Putamen (tissue), 1 donor: Measurements from ENCODE around the gene METTL9.
"Not testable (repeated sequence)": the region's sequence is repeated elsewhere in the genome, so short reads cannot be mapped to it uniquely, and the experiment has no call there.

Source experiments
- DNase-seq: peaks from one replicate; pipeline ENCODE4 v3.0.0-alpha.2; 2016; ENCODE audit warnings: low spot score

The METTL9 gene

DNA sequence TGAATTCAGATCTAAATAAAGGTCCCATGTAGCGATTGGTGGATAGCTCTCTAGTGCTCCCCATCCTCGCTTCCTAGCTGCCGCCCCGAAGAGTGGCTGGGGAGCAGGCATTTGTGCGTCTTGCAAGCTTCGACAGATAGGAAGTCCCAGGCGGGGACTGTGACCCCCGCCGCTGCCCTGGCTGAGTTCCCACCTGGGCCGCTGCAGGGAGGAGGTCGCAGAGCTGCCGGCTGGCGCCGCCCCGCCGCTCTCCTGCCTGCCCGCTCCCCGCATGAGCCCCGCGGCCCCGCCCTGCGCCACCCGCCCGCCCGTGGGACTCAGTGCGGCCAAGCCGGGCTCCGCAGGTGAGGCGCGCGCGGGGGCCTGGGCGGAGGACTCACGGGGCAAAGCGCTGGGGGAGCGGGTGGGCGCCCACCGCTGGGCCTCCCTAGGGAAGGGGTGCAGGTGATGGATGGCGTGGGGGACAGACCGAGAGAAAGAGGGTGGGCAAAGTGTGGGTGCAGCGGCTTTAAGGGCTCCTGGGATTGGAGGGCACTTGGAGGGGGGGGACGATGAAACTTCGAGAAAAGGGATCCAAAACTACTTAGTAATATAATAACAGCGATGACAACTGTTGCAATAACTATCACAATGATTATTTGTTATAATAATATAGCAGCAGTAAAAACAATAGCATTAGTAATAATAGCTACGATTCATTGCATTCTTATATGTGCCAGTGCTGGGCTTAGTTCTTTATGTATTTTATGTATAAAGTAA is 64.7 kb downstream of the METTL9 start, which contains the start of gene OTOA:
OTOA (plus strand) TSS at position 80 of the 759 bp plus-strand sequence. CDS start 14,547 bp downstream, outside the sequence.
- no peak for DNase-seq

DNA sequence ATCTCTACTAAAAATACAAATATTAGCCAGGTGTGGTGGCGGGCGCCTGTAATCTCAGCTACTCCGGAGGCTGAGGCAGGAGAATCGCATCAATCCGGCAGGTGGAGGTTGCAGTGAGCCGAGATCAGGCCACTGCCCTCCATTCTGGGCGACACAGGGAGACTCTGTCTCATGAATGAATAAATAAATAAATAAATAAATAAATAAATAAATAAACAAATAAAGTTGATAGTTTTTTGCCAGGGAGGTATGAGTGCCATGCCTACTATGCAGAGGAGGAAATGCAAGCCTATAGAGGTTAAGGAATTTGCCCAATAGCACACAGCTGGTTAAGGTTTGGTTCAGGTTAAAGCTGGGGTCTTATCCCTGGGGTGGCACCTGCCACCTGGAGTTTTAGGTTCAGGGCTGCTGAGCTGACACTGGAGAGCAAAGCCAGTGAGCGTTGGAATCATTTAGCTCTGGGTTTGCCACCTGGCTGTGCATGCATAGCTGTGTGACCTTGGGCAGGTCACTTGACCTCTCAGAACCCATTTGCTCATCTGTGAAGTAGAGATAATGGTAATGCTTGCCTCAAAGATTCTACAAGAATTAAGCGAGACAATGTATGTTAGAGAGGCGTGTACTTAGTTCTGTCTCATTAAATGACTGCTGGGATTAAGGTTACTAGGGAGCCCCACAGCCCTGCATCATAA is 65.6 kb downstream of the METTL9 start:
- no peak for DNase-seq

DNA sequence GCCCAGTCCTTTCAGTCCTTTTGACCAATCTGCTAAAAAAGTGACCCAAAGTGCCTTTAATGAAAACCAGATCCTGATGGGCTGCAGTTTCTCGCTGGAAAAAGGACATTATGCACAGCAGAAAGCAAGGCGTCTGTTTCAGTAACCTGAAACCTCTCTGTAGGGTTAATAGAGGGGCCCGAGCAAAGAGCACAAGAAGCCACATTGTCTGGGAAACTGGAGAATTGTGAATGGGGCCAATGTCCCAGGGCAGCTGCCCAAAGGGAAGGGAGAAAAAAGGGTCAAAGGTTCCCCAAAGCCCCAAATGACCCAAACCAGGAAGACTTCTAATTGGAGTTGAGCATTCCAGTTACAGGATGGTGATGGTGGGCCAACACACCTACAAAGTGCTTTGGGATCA is 67.4 kb downstream of the METTL9 start:
- no peak for DNase-seq

DNA sequence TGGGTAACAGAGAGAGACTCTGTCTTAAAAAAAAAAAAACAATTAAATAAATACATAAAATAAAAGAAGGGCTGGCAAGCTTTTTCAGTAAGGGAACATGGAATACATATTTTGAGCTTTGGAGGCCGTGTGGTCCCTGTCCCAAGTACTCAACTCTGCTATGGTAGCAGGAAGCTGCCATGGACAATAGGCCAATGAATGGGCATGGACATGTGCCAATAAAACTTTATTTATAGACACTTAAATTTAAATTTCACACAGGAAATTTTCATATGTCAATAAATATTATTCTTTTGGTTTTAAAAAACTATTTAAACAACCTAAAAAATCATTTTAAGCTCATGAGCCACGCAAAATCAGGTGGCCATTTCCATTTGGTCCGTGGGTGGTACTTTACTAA is 68.2 kb downstream of the METTL9 start:
- DNase-seq: no peak

DNA sequence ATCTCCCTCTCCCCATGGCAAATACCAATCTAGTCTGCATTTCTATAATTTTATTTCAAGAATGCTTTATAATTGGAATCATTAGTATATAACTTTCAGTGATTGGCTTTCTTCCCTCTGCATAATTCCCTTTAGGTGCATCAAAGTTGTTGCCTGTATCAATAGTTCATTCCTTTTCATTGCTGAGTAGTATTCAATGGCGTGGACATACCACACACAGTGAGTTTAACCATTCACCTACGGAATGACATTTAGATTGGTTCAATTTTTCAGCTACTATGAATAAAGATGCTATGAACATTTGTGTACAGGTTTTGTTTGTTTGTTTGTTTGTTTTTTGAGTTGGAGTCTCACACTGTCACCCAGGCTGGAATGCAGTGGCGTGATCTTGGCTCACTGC is 74.1 kb downstream of the METTL9 start:
- no peak for DNase-seq

DNA sequence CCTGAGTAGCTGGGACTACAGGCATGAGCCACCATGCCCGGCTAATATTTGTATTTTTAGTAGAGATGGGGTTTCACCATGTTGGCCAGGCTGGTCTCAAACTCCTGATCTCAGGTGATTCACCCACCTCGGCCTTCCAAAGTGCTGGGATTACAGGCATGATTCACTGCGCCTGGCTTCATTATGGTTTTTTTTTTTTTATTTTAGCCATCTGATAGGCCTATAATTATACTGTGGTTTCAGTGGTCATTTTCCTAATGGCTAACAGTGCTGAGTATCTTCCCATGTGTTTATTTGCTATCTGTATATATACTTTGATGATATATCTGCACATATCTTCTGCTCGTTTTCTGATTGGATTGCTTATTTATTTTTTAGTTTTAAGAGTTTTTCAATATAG is 75.1 kb downstream of the METTL9 start:
- not testable (repeated sequence) for DNase-seq

DNA sequence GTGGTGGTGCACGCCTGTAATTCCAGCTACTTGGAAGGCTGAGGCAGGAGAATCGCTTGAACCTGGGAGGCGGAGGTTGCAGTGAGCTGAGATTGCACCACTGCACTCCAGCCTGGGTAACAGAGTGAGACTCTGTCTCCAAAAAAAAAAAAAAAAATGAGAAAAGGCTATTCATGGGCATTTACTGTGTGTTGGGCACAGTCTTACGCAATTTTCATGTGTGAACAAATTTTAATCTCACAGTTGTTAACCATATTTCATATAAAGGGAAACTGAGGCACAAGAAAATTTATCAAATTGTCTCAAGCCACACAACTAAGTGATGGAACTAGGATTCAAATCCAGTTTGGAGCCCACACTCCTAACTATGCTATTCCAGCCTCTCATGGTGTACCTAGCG is 81.3 kb downstream of the METTL9 start:
- not testable (repeated sequence) for DNase-seq

DNA sequence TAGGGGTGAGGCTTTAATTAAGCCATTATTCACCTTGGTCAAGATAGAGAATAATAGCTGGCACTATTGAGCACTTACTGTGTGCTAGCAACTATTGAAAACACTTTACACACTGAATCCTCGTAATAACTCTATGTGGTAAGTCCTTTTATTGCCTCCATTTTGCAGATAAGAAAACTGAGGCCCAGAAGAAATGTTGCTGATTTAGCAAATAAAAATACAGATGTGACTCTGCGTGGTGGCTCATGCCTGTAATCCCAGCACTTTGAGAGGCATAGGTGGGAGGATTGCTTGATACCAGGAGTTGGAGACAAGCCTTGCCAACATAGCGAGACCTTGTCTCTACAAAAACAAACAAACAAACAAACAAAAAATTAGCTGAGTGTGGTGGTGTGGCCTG is 83.8 kb downstream of the METTL9 start:
- DNase-seq: no peak

DNA sequence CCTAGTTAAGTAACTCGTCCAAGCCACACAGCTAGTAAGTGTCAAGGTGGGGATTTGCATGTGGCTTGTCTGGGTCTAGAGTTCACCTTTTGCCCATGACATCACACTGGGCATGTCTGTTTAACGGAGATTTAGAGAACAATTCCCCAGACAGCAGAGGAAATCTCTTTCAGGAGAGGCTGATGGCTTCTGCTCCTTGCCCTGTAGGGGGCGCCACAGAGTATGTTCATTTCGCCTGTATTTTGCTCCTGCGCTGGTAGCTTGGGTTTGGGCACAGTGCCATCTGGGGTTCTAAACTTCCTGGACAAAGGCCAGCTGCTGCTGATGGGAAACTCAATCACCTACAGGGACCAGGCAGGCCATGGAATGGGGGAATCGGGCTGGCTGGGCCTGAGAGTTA is 84.8 kb downstream of the METTL9 start:
- DNase-seq: no peak

DNA sequence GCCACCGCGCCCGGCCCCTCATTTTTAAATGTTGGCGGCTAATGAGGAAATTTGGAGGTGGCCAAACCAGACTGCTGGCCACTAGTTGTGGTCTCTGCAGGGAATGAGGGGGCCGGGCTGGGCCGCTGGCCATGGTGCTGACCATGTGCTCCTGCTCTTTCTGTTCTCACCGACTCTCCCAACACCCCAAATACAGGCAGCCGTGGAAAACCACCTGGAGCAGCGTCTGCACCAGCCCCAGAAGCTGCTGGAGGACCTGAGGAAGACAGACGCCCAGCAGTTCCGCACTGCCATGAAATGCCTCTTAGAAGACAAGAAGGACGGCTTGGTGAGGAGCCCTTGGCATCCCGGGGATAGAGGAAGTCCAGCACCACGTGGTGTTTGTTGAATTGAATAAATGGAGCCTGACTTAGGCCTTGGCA is 85.7 kb downstream of the METTL9 start:
- DNase-seq: no peak

DNA sequence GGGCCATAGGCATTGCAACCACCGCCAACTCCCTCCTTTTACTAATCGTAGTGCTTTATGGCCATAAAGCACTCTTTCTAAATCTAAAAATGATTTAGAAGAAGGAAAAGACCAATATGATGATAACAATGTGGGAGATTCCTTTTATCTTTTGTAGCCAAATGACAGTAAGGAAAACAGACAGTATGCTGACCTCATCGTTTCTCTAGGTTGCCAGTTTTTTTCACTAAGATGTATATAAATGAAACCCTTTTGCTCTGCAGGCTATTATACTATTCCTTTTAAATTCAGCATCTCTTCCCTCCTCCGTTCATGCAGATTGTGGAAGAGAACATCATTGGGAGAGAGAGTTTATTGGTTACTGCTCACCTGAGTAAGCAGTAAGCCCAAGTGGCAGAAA is 89.7 kb downstream of the METTL9 start:
- DNase-seq: no peak

DNA sequence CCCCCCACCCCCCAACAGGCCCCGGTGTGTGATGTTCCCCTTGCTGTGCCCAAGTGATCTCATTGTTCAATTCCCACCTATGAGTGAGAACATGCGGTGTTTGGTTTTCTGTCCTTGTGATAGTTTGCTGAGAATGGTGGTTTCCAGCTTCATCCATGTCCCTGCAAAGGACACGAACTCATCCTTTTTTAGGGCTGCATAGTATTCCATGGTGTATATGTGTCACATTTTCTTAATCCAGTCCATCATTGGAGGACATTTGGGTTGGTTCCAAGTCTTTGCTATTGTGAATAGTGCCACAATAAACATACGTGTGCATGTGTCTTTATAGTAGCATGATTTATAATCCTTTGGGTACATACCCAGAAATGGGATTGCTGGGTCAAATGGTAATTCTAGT is 91.6 kb downstream of the METTL9 start:
- DNase-seq: not testable (repeated sequence)

DNA sequence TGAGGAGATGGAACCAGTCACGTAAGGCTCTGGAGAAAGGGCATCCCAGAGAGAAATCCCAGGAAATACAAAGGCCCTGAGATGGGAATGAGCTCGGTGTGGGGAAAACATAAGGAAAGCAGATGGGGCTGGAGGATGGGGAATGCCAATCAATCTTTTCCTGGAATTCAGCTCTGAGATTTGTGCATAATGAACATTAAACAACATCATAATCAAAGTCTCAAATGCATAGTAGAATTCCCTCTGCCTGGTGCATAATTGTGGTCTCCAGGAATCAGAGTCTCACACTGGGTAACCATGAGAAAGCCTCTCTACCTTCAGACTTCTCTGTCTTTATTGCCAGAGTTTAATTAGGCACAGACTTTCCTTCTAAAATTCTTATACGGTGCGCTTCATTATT is 95.2 kb downstream of the METTL9 start:
- DNase-seq: no peak

DNA sequence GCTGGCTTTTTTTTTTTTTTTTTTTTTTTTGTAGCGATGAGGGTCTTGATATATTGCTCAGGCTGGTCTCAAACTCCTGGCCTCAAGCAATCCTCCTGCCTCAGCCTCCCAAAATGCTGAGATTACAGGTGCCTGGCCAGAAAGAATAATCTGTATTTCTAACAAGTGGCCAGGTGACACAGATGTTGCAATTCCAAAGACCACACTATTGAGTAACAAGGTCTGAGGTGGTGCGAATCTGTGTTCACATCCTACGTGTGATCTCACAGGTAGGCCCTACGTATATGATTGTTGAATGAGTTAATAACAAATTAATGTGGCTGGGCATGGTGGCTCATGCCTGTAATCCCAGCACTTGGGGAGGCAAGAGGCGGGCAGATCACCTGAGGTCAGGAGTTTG is 97.7 kb downstream of the METTL9 start:
- no peak for DNase-seq

DNA sequence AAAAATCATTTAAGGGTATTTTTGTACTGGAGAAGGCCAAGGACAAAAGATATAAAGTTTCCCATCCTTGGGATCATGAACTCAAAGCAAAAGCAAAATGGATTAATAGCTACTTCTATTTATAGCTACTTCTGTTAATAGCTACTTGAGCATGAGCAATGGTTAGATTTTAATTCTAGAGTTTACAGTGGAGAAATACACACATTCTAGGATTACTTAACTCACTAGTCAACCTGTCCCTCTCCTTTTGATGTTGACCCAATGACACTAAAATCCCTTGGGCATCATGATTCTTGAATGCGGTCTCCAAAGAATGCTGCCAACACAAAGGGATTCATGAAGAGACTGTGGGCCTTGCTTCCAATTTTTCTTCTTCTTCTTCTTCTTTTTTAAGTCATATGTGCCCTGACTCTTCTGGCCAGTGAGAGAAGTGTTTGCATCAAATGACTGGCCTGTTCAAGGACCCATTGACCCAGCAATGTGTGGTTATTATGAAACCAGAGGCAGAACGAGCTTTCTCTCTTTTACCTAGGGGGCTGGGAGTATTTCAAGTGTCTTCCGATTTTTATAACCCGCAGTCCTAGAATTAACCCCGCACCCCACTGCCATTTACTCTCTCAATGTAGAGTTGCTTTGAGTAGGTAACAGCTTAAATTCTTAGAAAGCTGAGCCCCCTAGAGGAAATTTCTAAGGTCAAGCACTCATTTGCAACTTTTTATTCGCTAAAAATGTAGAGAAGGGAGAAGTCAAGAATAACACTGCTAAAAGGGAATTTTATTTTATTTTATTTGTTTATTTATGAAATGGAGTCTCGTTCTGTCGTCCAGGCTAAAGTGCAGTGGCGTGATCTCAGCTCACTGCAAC is 99.0 kb downstream of the METTL9 start:
- DNase-seq: no peak

DNA sequence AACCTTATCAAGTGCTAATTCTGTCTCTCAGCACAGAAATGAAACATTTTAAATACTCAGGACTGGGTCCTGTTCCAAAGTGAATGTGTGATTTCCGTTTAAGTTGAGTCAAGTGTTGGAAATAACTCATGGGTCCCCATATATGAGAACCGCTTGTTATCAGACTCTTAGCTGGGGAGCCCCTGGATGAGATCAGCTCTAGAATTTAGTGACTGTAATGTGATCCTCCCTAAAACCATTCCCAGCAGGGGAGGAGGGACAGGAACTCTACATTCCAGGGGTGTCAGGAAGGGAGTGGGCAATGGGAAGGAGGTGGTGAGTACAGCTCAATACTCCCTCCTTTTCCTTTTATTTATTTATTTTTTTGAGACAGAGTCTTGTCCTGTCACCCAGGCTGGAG is 101.9 kb downstream of the METTL9 start:
- DNase-seq: no peak

DNA sequence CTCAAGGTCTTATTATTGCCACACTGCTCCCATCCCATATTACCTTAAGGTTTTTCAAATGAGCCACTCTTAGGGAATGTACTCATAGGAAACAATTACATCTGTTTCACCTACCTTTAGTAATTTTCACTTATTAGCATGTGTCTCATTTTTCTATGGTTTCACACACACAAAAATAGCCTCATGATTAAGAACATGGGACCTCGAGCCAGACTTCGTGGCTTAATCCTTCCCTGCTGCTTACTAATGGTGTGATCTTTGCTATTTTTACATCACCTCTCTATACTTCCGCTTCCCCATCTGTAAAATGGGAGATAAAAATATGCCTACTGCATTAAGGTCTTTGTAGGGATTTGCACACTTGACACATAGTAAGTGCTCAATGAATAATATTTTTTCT is 102.9 kb downstream of the METTL9 start:
- no peak for DNase-seq

DNA sequence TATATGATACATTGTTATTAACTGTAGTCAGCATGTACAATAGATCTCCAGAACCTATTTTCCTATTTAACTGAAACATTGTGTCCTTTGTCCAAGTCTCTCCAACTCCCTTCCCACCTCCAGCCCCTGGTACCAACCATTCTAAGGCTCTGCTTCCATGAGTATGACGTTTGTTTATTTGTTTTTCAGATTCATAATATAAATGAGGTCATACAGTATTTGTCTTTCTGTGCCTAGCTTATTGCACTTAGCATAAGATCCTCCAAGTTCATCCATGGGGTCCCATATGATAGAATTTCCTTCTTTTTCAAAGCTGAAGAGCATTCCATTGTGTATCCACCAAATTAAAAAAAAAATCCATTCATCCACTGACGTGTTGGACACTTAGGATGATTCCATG is 103.8 kb downstream of the METTL9 start:
- DNase-seq: no peak

DNA sequence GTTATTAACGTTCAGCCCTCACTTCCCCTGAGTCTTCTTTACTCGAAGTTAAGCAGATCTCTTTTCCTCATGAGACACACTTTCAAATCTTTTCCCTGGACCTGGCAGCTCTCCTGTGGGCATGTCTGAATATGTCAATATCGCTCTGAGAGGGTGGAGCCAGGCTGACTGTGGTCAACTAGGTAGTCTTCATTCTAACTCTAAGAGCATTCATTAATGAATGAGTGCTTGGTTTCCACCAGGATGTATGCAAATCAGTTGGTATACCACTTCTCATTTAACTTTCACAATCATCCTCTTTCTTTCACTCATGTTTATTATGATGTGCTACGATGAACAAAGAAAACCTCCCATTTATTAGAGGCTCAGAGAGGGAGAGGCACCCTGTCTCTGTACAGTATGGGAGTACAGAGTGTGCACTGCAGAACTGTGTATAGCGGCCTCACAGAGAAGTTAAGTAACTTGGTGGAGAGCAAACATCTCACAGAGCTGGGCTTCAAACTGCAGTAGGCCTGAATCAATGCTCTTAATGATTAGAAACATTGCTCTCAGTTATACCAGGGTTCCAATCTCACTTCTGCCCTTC is 104.3 kb downstream of the METTL9 start:
- DNase-seq: no peak

DNA sequence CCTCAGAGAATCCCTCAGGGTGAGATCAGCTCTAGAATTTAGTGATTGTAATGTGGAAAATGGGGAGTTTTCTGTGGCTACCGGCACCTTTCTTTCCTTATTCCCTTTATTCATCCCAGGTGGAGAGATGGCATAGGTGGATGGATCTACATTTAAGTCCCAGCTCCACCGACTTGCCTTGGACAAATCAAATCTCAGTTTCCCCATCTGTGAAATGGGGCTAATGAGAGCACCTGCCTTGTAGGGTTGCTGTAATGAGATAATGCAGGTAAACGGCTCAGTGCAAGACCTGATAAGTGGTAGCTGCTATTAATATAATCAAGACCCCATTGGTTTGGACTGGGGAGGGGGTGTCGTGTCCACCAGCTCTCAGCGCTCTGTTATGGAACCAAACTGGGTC is 104.9 kb downstream of the METTL9 start:
- DNase-seq: no peak

DNA sequence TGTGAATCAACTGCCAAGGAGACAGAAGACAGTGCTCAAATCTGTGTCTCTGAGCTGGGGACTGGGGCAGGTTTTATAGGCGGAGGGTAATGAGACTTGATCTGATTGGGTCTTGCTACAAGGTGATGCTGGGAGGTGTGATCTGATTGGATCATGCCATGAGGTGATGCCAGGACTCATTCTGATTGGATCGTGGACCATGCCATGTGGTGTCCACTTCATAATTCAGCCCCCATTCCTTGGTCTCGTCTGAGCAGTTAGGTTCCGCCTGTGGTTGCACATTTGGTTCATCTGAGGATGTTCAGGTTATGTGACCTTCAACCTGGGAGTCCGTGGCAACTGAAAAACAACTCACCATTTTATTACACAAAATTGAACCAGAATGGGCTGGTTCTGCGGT is 105.4 kb downstream of the METTL9 start:
- DNase-seq: no peak
